ENCODE measurements around the gene IDH3A. TPM values are rescaled to one million over a fixed set of nuclear protein-coding genes. Genes with fewer than 3 reads are reported as not detected.

The IDH3A gene
- total RNA-seq, 1 donor from 2014 or later = 30.8 TPM

- Histone ChIP-seq H3K27me3 (ENCODE audit: control insufficient read depth, insufficient read depth, low read length) (no peaks in the 10 kb centered on the region), H3K4me3 (ENCODE audit: low read depth, low read length) (no peak overlapping the region), H3K36me3 (ENCODE audit: control insufficient read depth, insufficient read depth, low read length) (no peaks in the 10 kb centered on the region)
- TF ChIP-seq, protein P1, sequence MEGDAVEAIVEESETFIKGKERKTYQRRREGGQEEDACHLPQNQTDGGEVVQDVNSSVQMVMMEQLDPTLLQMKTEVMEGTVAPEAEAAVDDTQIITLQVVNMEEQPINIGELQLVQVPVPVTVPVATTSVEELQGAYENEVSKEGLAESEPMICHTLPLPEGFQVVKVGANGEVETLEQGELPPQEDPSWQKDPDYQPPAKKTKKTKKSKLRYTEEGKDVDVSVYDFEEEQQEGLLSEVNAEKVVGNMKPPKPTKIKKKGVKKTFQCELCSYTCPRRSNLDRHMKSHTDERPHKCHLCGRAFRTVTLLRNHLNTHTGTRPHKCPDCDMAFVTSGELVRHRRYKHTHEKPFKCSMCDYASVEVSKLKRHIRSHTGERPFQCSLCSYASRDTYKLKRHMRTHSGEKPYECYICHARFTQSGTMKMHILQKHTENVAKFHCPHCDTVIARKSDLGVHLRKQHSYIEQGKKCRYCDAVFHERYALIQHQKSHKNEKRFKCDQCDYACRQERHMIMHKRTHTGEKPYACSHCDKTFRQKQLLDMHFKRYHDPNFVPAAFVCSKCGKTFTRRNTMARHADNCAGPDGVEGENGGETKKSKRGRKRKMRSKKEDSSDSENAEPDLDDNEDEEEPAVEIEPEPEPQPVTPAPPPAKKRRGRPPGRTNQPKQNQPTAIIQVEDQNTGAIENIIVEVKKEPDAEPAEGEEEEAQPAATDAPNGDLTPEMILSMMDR (IDR thresholded peaks at IDR 0.05; ENCODE audit: insufficient read depth, low read length, severe bottlenecking) = no peak
- FAIRE-seq (no peak), DNase-seq (ENCODE audit: low read depth) (no peak)
Observed at GRCh38 chr15:78154955-78155354, 5.8 kb downstream of the IDH3A start.

DNA sequence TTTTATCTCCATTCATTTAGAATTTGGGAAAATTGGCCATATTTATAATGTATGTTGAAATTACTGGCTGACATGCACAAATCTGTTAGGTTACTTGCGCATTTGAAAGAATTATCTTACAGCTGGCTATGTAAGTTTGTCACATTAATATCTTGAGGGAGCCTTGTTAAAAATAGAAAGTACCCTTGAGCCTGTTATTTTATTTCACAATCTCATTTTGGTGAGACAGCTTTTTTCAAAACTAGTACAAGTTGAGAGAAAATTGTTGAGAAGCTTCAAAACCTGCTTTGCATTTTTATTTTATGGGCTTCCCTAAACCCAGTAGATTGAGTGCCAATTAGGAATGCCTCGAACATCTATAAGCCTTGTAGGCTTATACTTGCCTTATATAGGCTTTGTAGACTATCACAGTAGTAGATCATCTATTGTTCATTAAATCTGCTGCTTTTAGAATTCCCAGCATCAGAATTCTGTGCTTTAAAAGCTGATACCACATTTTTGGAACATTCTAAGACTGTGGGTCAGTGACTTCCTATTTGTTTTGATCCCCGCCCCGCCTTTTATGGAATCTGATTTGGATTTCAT lies 6.3 kb downstream of the IDH3A start:
- FAIRE-seq (no peak), DNase-seq (ENCODE audit: low read depth) (no peak)
- Histone ChIP-seq H3K36me3 (ENCODE audit: control insufficient read depth, insufficient read depth, low read length) (no peaks in the 10 kb centered on the region), H3K4me3 (ENCODE audit: low read depth, low read length) (no peak overlapping the region), H3K27me3 (ENCODE audit: control insufficient read depth, insufficient read depth, low read length) (no peaks in the 10 kb centered on the region)
- TF ChIP-seq, protein P1 (IDR thresholded peaks at IDR 0.05; ENCODE audit: insufficient read depth, low read length, severe bottlenecking) = no peak

DNA sequence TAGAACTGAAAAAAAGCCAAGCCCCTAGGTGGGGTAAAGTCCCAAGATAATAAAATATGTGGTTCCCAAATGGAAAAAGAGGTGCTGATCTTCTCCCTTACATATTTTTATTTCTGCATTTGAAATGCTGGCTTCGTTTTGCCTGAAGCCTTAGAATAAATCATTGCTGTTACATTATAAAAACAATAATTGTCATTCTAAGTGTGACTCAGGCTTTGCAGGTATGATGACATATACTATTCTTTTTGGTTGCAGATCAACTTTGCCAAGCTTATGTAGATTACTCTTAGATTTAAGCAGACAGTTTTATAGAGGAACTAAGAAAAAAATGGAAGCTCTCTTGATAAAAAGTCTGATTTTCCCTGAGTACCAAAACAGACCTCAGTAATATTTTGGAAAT lies 7.5 kb downstream of the IDH3A start:
- DNase-seq (ENCODE audit: low read depth) = peak; percentile 52
- FAIRE-seq = no peak
- Histone ChIP-seq H3K27me3 (ENCODE audit: control insufficient read depth, insufficient read depth, low read length) (no peaks in the 10 kb centered on the region), H3K4me3 (ENCODE audit: low read depth, low read length) (no peak overlapping the region), H3K36me3 (ENCODE audit: control insufficient read depth, insufficient read depth, low read length) (peaks cover 2% of the 10 kb centered on the region)
- TF ChIP-seq, protein P1 (IDR thresholded peaks at IDR 0.05; ENCODE audit: insufficient read depth, low read length, severe bottlenecking) = no peak

- peaks cover 5% of the 10 kb centered on the region for H3K36me3 ChIP-seq (ENCODE audit: control insufficient read depth, insufficient read depth, low read length)
- FAIRE-seq (no peak), DNase-seq (ENCODE audit: low read depth) (no peak)
Observed at GRCh38 chr15:78157203-78157602, 8.0 kb downstream of the IDH3A start.

GRCh38 chr15:78159395-78159794 lies 10.2 kb downstream of the IDH3A start:
- DNase-seq (ENCODE audit: low read depth) (no peak), FAIRE-seq (no peak)
- Histone ChIP-seq H3K4me3 (ENCODE audit: low read depth, low read length) (no peak overlapping the region), H3K27me3 (ENCODE audit: control insufficient read depth, insufficient read depth, low read length) (no peaks in the 10 kb centered on the region), H3K36me3 (ENCODE audit: control insufficient read depth, insufficient read depth, low read length) (peaks cover 6% of the 10 kb centered on the region)
- TF ChIP-seq, protein P1 (IDR thresholded peaks at IDR 0.05; ENCODE audit: insufficient read depth, low read length, severe bottlenecking) = no peak

More at GRCh38 chr15:78157203-78157602, 8.0 kb downstream of the IDH3A start:
- no peak overlapping the region for H3K4me3 ChIP-seq (ENCODE audit: low read depth, low read length)
- TF ChIP-seq, protein P1 (IDR thresholded peaks at IDR 0.05; ENCODE audit: insufficient read depth, low read length, severe bottlenecking) = no peak
- H3K27me3 ChIP-seq (ENCODE audit: control insufficient read depth, insufficient read depth, low read length) = no peaks in the 10 kb centered on the region

DNA sequence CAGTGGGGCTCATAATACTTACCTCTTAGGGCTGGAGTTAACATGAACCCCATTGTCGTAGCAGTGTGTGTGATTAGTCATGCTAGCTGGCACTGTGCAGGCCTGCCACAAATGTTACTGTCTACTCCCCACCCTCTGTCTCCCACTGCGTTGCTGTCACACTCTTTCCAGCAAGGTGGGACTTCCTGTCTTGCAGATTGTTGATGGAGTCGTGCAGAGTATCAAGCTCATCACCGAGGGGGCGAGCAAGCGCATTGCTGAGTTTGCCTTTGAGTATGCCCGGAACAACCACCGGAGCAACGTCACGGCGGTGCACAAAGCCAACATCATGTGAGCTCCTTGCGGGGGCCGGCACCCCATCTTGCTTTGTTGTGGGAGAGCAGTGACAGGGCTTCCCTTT lies 12.9 kb downstream of the IDH3A start:
- FAIRE-seq = no peak
- Histone ChIP-seq H3K4me3 (ENCODE audit: low read depth, low read length) (no peak overlapping the region), H3K36me3 (ENCODE audit: control insufficient read depth, insufficient read depth, low read length) (peaks cover 11% of the 10 kb centered on the region)

More for the DNA sequence above, 12.9 kb downstream of the IDH3A start:
- H3K27me3 ChIP-seq (ENCODE audit: control insufficient read depth, insufficient read depth, low read length) = no peaks in the 10 kb centered on the region
- TF ChIP-seq, protein P1 (IDR thresholded peaks at IDR 0.05; ENCODE audit: insufficient read depth, low read length, severe bottlenecking) = no peak
- DNase-seq (ENCODE audit: low read depth) = no peak

All from bronchial epithelial cell (primary cell).